ENCODE measurements around the gene SEPTIN10. TPM values are rescaled to one million over a fixed set of nuclear protein-coding genes. Genes with fewer than 3 reads are reported as not detected.

Gene SEPTIN10
- total and polyA plus RNA-seq, 9 of the 15 experiments (the other 6 are each of a cell fraction or from before 2014, with no cell fraction given): 0.40 TPM; not detected in 8

GRCh38 chr2:109638795-109639194, 25.0 kb upstream of the SEPTIN10 start (continued):
- TF ChIP-seq MNT (conservative IDR thresholded peaks at IDR 0.05) (no peak), ZFP1 (CRISPR knock-in tag; IDR thresholded peaks at IDR 0.05) (no peak), EP400 (IDR thresholded peaks at IDR 0.05) (no peak), MYBL2 (IDR thresholded peaks at IDR 0.05; ENCODE audit: low read depth) (no peak), MYBL2 (CRISPR knock-in tag; IDR thresholded peaks at IDR 0.05; ENCODE audit: borderline replicate concordance) (no peak), HMGXB4 (CRISPR knock-in tag; IDR thresholded peaks at IDR 0.05) (no peak), ZNF121 (CRISPR knock-in tag; conservative IDR thresholded peaks at IDR 0.05) (no peak), CBX3 (IDR thresholded peaks at IDR 0.05; ENCODE audit: borderline replicate concordance in 1 of 2, low read length in 2 of 2) (no peak), MAZ (CRISPR knock-in tag; conservative IDR thresholded peaks at IDR 0.05 in 1 of 2, IDR thresholded peaks at IDR 0.05 in 1 of 2) (no peak), TEAD2 (tag; IDR thresholded peaks at IDR 0.05) (no peak), RBM22 (IDR thresholded peaks at IDR 0.05; ENCODE audit: low read depth, low read length, poor library complexity, severe bottlenecking) (no peak)

All from K562 (cell line).